Measurements from ENCODE around the gene FAAP24.

- TF ChIP-seq, protein P1, sequence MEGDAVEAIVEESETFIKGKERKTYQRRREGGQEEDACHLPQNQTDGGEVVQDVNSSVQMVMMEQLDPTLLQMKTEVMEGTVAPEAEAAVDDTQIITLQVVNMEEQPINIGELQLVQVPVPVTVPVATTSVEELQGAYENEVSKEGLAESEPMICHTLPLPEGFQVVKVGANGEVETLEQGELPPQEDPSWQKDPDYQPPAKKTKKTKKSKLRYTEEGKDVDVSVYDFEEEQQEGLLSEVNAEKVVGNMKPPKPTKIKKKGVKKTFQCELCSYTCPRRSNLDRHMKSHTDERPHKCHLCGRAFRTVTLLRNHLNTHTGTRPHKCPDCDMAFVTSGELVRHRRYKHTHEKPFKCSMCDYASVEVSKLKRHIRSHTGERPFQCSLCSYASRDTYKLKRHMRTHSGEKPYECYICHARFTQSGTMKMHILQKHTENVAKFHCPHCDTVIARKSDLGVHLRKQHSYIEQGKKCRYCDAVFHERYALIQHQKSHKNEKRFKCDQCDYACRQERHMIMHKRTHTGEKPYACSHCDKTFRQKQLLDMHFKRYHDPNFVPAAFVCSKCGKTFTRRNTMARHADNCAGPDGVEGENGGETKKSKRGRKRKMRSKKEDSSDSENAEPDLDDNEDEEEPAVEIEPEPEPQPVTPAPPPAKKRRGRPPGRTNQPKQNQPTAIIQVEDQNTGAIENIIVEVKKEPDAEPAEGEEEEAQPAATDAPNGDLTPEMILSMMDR (IDR thresholded peaks at IDR 0.05): no peak
- TF ChIP-seq POLR2A (IDR thresholded peaks at IDR 0.05) (no peak), POLR2AphosphoS5 (IDR thresholded peaks at IDR 0.05) (no peak)
These were observed 2.5 kb upstream of the FAAP24 start for GRCh38 chr19:32969549-32969948.
